GM12872 (cell line): Measurements from ENCODE around the gene TNFSF10.

Experiments
- TF ChIP-seq, protein P1 (sequence below): IDR thresholded peaks from 3 replicates; pipeline ENCODE4 v1.5.1; 2011; ENCODE audit warnings: low read depth, mild to moderate bottlenecking, low read length, moderate library complexity; ENCODE audit not compliant: insufficient read depth

Gene TNFSF10

DNA sequence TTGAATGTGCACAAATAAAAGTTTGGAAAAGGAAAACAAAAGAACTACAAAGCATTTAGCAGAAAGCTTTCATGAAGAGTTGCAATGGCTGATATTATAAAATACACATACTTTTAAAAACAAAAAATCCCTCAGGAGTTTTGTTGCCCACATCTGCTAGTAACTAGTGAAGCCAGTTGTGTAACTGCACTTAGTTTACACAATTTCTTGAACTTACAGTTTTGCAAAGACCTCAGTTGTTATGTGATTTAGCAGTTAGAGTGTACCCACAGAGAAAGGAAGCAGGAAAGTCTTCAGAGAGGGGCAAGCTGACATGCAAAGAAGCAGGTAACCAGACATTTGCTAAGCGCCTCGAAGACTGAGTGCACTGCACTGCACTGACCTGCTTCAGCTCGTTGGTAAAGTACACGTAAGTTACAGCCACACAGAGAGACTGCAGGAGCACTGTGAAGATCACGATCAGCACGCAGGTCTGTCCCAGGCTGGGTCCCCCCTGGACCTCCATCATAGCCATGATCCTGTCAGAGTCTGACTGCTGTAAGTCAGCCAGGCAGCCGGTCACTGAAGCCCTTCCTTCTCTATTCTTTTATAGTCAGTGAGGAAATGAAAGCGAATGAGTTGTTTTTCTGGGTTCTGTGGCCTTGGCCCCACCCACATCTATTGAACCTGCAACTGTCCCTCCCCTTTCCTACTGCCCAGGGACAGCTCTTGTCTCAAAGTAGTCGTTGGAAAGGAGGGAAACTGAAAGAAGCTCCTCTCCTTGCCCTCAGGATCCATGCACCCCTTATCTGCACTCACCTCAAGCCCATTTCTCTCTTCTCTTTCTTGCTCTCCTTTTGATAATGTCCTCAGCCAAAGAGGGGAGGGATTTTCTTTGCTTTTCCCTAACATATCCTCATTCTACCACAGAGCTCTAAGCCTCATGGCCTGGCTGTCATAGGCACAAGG, at the start of gene TNFSF10:
TNFSF10 (minus strand) TSS at position 560 of the 948 bp plus-strand sequence; CDS start at position 514, 46 bp downstream.
- TF ChIP-seq, protein P1, sequence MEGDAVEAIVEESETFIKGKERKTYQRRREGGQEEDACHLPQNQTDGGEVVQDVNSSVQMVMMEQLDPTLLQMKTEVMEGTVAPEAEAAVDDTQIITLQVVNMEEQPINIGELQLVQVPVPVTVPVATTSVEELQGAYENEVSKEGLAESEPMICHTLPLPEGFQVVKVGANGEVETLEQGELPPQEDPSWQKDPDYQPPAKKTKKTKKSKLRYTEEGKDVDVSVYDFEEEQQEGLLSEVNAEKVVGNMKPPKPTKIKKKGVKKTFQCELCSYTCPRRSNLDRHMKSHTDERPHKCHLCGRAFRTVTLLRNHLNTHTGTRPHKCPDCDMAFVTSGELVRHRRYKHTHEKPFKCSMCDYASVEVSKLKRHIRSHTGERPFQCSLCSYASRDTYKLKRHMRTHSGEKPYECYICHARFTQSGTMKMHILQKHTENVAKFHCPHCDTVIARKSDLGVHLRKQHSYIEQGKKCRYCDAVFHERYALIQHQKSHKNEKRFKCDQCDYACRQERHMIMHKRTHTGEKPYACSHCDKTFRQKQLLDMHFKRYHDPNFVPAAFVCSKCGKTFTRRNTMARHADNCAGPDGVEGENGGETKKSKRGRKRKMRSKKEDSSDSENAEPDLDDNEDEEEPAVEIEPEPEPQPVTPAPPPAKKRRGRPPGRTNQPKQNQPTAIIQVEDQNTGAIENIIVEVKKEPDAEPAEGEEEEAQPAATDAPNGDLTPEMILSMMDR: no peak

DNA sequence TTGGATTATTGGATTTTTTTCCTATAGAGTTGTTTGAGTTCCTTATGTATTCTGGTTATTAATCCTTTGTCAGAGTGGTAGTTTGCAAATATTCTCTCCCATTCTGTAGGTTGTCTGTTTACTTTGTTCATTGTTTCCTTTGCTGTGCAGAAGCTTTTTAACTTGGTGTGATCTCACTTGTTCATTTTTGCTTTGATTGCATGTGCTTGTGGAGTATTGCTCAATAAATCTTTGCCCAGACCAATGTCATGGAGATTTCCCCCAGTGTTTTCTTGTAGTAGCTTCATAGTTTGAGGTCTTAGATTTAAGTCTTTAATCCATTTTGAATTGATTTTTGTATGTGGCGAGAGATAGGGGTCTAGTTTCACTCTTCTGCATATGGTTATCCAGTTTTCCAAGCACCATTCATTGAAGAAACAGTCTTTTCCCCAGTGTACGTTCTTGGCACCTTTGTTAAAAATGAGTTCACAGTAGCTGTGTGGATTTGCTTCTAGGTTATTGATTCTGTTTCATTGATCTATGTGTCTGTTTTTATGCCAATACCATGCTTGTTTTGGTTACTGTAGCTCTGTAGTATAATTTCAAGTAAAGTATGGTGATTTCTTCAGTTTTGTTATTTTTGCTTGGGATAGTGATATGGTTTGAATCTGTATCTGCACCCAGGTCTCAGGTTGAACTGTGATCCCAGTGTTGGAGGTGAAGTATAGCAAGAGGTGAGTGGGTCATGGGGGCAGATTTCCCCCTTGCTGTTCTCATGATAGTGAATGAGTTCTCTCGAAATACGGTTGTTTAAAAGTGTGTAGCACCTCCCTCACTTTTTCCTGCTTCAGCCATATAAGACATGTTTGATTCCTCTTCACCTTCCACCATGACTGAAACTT, 46.1 kb upstream of the TNFSF10 start:
- TF ChIP-seq, protein P1: no peak

DNA sequence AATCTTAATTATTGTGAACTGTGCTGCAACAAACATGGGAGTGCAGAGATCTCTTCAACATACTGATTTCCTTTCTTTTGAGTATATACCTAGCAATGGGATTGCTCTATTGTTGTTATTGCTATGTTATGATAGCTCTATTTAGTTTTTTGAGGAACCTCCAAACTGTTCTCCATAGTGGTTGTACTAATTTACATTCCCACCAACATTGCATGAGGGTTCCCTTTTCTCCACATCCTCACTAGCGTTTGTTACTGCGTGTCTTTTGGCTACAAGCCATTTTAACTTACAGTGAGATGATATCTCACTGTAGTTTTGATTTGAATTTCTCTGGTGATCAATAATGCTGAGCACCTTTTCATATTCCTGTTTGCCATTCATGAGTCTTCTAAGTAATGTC, 45.5 kb upstream of the TNFSF10 start:
- TF ChIP-seq, protein P1: no peak

DNA sequence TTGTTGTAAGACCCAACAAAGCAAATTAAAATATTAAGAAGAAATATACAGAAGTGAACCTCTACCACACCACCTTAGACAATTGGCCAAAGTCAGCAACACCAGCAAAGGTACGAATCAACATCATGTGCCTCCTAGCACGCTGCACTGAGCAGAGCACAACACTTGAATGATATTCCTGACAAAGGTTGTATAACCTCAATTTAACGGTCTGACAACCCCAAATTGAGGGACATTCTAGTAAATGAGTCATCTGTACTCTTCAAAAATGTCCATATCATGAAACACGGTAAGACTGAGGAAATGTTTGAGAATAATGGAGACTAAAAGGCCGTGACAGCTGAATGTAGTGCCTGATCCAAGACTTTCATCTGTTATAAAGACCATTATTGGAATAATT, 41.3 kb upstream of the TNFSF10 start:
- TF ChIP-seq, protein P1: no peak

DNA sequence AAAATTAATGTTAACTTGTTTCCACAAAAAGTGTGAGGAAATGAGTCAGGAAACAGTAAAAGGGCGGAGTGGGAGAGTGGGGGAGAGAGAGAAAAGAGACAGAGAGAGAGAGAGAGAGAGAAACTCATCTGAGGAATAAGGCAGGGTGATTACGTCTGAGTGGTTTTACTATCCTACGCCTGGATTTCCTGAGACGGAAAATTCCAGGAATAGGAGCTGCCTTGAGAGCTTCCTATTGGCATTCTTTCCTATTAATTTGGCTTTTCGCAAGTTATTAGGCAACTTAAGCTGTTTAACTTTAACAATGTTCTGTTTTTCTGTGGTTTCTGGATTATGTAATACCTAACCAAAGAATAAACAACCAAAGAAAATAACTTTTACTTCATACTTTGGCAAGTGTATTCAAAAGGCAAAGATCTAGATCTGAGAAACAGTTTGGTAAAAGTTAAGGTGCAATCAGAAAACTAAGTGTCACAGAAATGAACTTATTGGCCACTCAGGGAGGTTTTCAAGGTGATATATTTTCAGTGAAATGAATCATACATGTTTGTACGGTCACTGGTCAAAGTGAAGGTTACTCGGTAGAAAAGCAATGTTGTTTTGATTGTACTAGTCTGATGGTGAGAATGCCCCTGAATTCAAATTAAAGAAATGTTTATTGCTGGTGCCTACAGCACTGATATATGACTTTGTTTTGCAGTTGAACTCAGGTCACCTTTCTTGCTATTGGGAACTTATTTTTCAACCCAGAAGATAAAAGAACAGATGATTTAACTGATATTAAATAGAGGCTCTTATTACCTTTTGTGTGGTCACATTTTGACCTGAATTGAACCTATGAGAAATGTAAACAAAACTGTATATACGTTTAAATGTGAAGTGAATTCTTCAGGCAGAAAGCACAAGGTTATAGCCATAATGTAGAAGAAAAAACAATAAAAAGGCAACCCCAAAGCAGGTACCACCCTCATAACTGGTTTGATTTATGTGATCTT, 39.9 kb upstream of the TNFSF10 start:
- TF ChIP-seq, protein P1: no peak

DNA sequence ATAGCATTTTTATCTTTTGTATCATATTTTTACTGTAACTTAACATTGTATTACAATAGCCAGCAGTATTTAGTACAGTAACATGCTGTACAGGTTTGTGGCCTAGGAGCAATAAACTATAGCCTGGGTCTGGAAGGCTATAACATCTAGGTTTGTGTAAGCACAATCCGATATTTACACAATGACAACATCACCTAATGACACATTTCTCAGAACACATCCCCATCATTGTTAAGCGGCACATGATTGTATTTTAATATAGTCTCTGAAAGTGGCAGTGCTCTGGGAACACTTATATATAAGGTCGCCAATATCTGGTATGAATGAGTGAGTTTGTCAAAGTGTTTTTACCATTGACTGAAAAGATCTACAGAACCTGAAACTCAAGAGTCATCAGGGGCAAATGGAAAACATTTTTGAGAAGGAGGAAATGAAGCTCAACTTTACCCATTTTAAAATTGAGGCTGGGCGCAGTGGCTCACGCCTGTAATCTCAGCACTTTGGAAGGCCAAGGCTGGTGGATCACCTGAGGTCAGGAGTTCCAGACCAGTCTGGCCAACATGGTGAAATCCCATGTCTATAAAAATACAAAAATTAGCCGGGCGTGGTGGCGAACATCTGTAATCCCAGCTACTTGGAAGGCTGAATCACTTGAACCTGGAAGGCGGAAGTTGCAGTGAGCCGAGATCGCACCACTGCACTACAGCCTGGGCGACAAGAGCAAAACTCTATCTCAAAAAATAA, 38.8 kb upstream of the TNFSF10 start:
- TF ChIP-seq, protein P1: no peak
